ENCODE results near the gene OFD1.

Gene OFD1

DNA sequence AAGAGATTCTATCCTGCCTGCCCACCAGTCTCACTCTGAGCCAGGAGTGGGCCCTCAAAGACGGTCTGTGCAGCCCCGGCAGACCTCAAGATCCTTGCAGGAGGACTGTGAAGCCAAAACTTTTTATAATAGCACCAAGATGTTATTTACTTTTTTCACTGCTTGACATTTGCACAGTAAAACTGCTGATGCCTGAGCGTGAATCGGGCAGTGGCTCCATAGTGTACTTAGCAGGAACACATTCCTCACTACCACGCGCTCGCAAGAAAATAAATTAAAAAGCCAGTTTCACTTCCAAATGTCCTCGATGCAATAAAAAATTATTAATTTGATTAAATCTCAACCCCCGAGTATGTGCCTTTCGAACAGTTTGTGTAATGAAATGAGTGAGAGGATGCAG, 59.9 kb downstream of the OFD1 start:
- DNase-seq (ENCODE audit: low read depth in 3 of 3): no peak

DNA sequence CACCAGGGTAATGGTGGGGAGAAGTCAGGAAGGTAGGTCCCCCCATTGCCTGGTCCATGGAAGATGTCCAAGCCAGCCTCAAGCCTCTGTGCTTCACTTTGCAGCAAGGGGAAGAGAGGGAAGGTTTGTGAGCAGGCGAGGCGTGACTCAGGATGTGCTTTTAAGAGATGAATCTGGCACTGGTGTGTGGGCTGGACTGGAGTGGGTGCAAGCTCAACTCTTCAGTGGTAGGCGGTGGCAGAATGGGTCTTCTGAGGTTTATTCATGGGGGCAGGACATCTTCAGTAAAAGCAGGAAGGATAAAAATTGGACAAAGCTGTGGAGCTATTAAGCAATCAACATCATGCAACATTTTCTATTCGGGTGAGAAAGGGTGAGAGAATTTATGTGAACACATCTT, 63.0 kb downstream of the OFD1 start:
- DNase-seq (ENCODE audit: low read depth in 3 of 3): no peak

DNA sequence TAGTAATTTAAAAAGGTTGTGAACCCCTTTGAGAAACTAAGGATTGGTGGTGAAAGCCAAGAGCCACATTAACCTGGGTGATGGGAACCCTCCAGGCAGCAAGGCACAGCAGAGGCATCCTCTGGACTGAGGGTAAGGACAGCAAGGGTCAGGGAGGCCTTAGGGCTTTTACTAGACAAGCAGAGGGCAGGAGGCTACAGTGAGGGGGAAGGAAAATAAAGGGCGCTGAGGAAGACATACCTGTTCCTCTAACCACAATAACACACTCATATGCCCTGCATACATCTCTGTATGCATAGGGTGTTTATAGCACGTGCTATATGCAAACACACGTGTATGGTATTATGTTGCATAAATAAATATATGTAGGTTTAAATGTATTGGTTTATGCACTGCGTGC, 63.6 kb downstream of the OFD1 start:
- no peak for DNase-seq (ENCODE audit: low read depth in 3 of 3)

DNA sequence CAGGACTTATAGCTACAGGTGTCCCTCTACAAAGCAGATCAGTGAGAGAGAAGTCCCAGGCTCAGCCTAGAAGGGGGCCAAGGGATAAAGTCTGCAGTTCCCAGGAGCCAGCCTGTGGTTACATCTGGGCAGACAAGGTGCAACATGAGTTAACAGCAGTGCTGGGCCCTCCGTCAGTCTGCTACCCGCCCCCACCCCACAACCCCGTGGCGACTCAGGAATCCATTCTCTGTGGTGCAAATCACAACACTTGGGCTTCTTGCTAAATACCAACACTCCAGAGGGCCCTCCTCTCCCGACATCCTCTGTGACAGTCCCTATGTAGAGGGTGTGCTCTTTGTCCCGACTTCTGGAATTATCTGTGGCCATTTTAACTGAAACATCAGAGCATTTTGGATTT, 68.6 kb downstream of the OFD1 start:
- DNase-seq (ENCODE audit: low read depth in 3 of 3): no peak

DNA sequence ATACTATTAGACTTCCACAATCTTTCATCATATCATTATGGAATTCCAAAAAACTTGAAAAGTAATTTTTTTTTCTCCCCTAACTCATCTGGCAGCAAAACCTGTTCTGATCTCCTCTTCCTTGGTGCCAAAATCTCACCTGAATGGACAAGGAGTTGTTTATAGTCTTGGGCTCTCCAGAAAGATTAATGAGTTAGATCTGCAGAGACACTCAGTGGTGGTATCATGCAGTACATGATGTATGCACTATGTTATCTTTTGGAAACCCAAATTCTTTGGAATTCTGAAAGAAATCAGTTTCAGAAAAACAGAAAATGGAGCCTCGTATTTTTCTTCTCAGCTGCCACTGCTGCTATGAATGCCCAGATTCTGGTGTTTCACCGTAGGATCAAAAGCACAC, 70.7 kb downstream of the OFD1 start:
- no peak for DNase-seq (ENCODE audit: low read depth in 3 of 3)

DNA sequence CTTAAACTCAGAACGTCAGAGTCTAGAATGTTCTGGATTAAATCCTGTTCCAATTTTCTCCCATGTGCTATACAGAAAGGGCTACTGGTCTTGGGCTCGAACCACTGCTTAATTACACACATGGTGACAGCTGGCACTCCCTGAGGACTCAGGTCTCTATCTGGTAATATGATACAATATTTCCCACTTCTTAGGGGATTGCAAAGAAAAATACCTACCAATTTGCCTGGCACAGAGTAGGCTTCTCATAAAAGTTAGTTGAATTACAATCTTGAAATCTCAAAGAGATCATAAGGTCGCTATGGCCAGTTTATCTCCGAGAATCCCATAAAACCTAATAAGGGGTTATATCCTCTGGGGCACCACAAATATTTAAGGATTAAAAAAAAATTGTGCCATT, 73.7 kb downstream of the OFD1 start:
- no peak for DNase-seq (ENCODE audit: low read depth in 3 of 3)

DNA sequence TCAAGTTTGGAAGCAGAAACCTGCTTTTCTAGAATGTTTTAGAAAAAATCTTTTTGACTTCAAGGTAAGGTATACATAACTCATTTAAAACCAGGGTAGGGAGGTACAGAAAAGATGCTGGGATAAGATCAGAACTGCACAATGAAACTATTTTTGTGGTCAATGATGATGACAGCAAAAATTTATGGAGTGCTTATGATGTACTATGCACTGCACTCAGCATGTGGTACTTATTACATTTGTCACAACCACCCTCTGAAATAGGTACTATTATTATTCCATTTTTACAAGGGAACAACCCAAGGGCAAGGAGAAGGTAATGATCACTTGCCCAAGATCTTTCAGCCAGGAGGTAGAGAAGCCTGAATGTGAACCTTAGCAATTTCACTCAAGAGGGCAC, 74.3 kb downstream of the OFD1 start:
- no peak for DNase-seq (ENCODE audit: low read depth in 3 of 3)

DNA sequence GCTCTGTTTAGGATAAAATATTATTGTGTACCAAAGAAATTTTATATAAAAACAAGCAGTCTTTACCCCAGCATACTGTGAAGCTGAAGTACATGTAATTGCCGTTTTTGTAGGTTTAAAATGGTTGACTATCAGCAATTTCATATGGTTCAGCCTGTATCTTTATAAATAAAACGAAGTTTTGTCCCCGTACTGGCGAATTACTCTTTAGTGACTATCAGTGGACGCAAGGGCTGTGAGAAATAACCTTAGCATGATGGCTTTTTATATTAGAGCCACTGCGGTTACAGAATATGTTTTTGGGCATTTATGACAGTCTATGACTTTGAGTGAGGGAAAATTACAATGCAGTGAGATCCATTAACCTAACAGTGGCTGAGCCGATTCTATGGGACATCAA, 81.1 kb downstream of the OFD1 start:
- no peak for DNase-seq (ENCODE audit: low read depth in 3 of 3)

DNA sequence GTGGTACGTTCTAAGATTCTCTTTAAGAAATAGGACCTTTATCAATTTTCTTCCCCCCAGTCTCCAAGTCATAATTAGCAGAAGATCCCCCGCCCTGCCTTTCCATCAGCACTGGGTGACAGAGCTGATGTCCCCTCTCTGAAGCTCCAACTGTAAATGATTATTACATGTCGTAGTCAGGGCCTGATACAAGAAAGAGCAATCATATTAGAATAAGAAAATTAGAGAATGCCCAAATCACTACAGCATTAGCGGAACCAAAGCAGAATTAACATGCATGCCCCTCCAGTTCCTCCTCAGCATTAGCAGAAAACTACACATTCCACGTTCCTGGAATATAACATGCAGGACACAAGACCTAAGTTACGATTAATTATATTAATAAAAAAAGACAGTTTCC, 81.6 kb downstream of the OFD1 start:
- DNase-seq (ENCODE audit: low read depth in 3 of 3): no peak

DNA sequence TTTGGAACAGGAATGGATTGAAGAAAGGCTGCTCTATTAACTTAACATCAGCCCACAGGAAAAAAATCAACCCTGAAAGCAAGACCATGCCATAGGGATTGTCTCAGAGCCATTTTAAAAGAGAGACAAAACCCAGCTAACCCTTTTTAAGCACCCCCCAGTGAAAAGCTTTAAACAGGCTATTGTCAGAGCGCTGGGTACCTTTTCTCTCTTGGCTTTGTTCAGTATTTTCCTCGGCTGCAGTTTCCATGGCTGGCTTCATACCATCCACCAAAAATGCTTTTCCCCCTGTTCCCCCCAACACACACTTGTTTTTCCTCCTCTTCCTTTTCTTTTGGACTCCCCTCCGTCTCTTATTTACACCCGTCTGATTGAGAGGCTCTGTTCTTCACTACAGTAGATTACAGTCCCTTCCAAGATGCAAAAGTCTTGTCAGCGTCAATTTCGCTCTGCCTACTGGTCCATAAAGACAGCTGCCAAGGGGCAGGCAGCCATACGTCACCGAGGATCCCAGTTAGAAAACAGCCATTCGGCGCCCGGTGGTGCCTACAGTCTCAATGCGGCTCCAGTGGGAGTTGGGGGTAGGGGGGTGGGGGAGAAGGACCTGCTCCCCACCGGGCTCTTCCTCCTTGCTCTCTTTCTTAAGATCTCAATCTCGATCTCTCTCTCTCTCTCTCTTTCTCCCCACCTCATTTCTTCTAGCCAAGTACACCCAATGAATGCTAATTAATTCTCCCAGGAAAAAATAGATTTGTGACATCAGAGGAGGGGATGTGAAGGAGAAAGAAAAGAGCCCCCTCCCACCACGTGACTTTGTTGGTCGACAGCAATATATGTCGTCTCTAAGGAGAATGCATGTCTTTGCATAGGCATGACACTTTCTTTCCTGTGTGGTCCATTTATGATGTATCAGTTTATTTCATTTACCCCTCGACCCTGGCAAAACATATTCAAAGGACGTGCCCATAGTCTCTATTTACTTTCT, 82.4 kb downstream of the OFD1 start, which contains the start of gene GPM6B:
Gene GPM6B, minus strand, starts transcription at position 451 of the 985 bp plus-strand sequence. Its CDS starts 189 bp downstream, at position 262.
- DNase-seq (ENCODE audit: low read depth in 3 of 3): no peak

Data from stimulated activated CD4-positive, alpha-beta T cell treated with anti-CD3 and anti-CD28 coated beads, TNF-alpha, amount 100 ng/mL, for 24 hours (primary cell).